CD4-positive, alpha-beta T cell (primary cell): Measurements from ENCODE around the gene COL28A1. TPM values are rescaled to one million over a fixed set of nuclear protein-coding genes. Genes with fewer than 3 reads are reported as not detected.

Experiments
- ATAC-seq: fragments of 200-7000 bp; cut with Tn5 transposase; one replicate; pipeline ENCODE4 v1.10.0; 2022; ENCODE audit warnings: mild to moderate bottlenecking; ENCODE audit not compliant: poor library complexity
- CTCF ChIA-PET: fragments of 350-600 bp; sonication (Branson Sonifier 250); formaldehyde crosslinking; loops from one replicate; lab custom pipeline; 2021; ENCODE audit warnings: antibody characterized with exemption, inconsistent platforms; lab: Charles Lee
- POLR2A ChIA-PET: fragments of 350-600 bp; sonication (Branson Sonifier 250); formaldehyde crosslinking; loops from one replicate; lab custom pipeline; 2021; ENCODE audit warnings: antibody characterized with exemption, inconsistent platforms; lab: Charles Lee
- DNase-seq, 14 experiments: peaks; one replicate each; pipeline ENCODE4 v3.0.0-alpha.2; 2013 to 2020; ENCODE audit warnings: mixed read lengths in 2 of 14
- H3K27ac ChIP-seq, 2 donors: one replicate each; pipeline versions ENCODE4 v1.5.1 to v1.7.0; 2013; ENCODE audit warnings: low read length in 2 of 2, low read depth in 1 of 2, mild to moderate bottlenecking in 1 of 2
- H3K27me3 ChIP-seq, 2 experiments: 1 replicate in 1 of 2; 2 replicates in 1 of 2; pipeline versions ENCODE4 v1.6.1 to v1.7.0; 2013; ENCODE audit warnings: low read length in 2 of 2, control low read depth in 1 of 2, mild to moderate bottlenecking in 1 of 2, moderate library complexity in 1 of 2; ENCODE audit not compliant: insufficient read depth in 2 of 2, control insufficient read depth in 1 of 2
- H3K36me3 ChIP-seq: one replicate; pipeline ENCODE4 v1.6.1; 2013; ENCODE audit warnings: low read length, control low read depth; ENCODE audit not compliant: insufficient read depth
- H3K4me1 ChIP-seq: one replicate; pipeline ENCODE4 v1.6.1; 2013; ENCODE audit warnings: low read length, control low read depth; ENCODE audit not compliant: insufficient read depth
- H3K4me3 ChIP-seq: one replicate; pipeline ENCODE4 v1.5.1; 2013; ENCODE audit warnings: mild to moderate bottlenecking, low read length, moderate library complexity
- H3K9me3 ChIP-seq, 2 experiments: 1 replicate in 1 of 2; 2 replicates in 1 of 2; pipeline versions ENCODE4 v1.6.1 to v1.7.0; 2013; ENCODE audit warnings: low read length in 2 of 2, mild to moderate bottlenecking in 2 of 2, control low read depth in 1 of 2, moderate library complexity in 1 of 2; ENCODE audit not compliant: control insufficient read depth in 1 of 2, insufficient read depth in 1 of 2
- H3K27ac Mint-ChIP-seq: one replicate; pipeline ENCODE4 v1.8.0; 2020; ENCODE audit warnings: mixed read lengths
- H3K27me3 Mint-ChIP-seq: one replicate; pipeline ENCODE4 v1.8.0; 2021; ENCODE audit warnings: mixed read lengths
- H3K36me3 Mint-ChIP-seq: one replicate; pipeline ENCODE4 v1.8.0; 2021; ENCODE audit warnings: low read depth, mixed read lengths
- H3K4me1 Mint-ChIP-seq: one replicate; pipeline ENCODE4 v1.8.0; 2021; ENCODE audit warnings: low read depth, mixed read lengths
- H3K4me3 Mint-ChIP-seq: one replicate; pipeline ENCODE4 v1.8.0; 2020; ENCODE audit warnings: mild to moderate bottlenecking, mixed read lengths
- H3K9me3 Mint-ChIP-seq: one replicate; pipeline ENCODE4 v1.8.0; 2020; ENCODE audit warnings: mixed read lengths
- CTCF ChIP-seq: fragments of 200-600 bp; IDR thresholded peaks from one replicate; pipeline ENCODE4 v1.8.0; 2022; ENCODE audit warnings: antibody characterized with exemption, mild to moderate bottlenecking
- intact Hi-C, 2 experiments: fragments of 100-400 bp; cut with DNase I in 1 of 2; cut with micrococcal nuclease in 1 of 2; formaldehyde crosslinking; loops; one replicate each; pipeline versions ENCODE4 v1.15.1 to v1.9.0; 2023 to 2025; cut with DNase I, micrococcal nuclease
- total RNA-seq, 174 experiments: library from RNA in 2 of 174; stranded (reverse) in 2 of 174; gene quantifications; one replicate each; pipeline ENCODE4 v1.2.3 and lab custom pipeline; 2021 to 2026

COL28A1 gene
- total RNA-seq, 2 experiments from 2014 or later: 0.22 TPM; not detected in 1

- H3K4me3 ChIP-seq: no peak overlapping the region
- ChIA-PET CTCF (interaction anchor here (0.7 kb wide), 1 partner anchor 212 kb away, joined by 3 read pairs; no protein-coding TSS in a partner anchor), POLR2A (no interaction called here)
- H3K27me3 Mint-ChIP-seq: no peaks in the 10 kb centered on the region
- no peaks in the 10 kb centered on the region for H3K4me1 ChIP-seq
- H3K9me3 ChIP-seq: no peaks in the 10 kb centered on the region
- no peaks in the 10 kb centered on the region for H3K27me3 ChIP-seq
- DNase-seq (no peak), ATAC-seq (no peak)
- H3K9me3 Mint-ChIP-seq: no peaks in the 10 kb centered on the region
- H3K27ac Mint-ChIP-seq: no peak overlapping the region
- TF ChIP-seq CTCF: no peak
- no peak overlapping the region for H3K27ac ChIP-seq
- no peaks in the 10 kb centered on the region for H3K4me1 Mint-ChIP-seq
- no peak overlapping the region for H3K4me3 Mint-ChIP-seq
- no peaks in the 10 kb centered on the region for H3K36me3 Mint-ChIP-seq
- intact Hi-C loops: no loop called here
- H3K36me3 ChIP-seq: no peaks in the 10 kb centered on the region
Observed at GRCh38 chr7:7323352-7323751, 212.3 kb downstream of the COL28A1 start.

GRCh38 chr7:7321681-7322080 lies 214.0 kb downstream of the COL28A1 start:
- Mint-ChIP-seq H3K27me3 (no peaks in the 10 kb centered on the region), H3K4me1 (no peaks in the 10 kb centered on the region), H3K4me3 (no peak overlapping the region), H3K9me3 (no peaks in the 10 kb centered on the region), H3K36me3 (no peaks in the 10 kb centered on the region), H3K27ac (no peak overlapping the region)
- no peak for TF ChIP-seq CTCF
- no peak overlapping the region for H3K27ac ChIP-seq
- CTCF ChIA-PET: no interaction called here
- no peak overlapping the region for H3K4me3 ChIP-seq
- no peaks in the 10 kb centered on the region for H3K27me3 ChIP-seq
- intact Hi-C loops: no loop called here
- POLR2A ChIA-PET: no interaction called here
- ATAC-seq: no peak
- no peaks in the 10 kb centered on the region for H3K4me1 ChIP-seq
- H3K36me3 ChIP-seq: no peaks in the 10 kb centered on the region
- no peaks in the 10 kb centered on the region for H3K9me3 ChIP-seq
- no peak for DNase-seq

GRCh38 chr7:7318601-7319000 lies 217.1 kb downstream of the COL28A1 start:
- intact Hi-C loops: no loop called here
- Histone ChIP-seq H3K4me1 (no peaks in the 10 kb centered on the region), H3K4me3 (no peak overlapping the region), H3K9me3 (no peaks in the 10 kb centered on the region), H3K27me3 (no peaks in the 10 kb centered on the region), H3K27ac (no peak overlapping the region), H3K36me3 (no peaks in the 10 kb centered on the region)
- Mint-ChIP-seq H3K27ac (no peak overlapping the region), H3K27me3 (no peaks in the 10 kb centered on the region), H3K9me3 (no peaks in the 10 kb centered on the region), H3K4me1 (no peaks in the 10 kb centered on the region), H3K36me3 (no peaks in the 10 kb centered on the region), H3K4me3 (no peak overlapping the region)
- TF ChIP-seq CTCF: no peak
- DNase-seq (no peak), ATAC-seq (no peak)
- CTCF ChIA-PET: no interaction called here
- POLR2A ChIA-PET: no interaction called here
